Activated naive CD8-positive, alpha-beta T cell treated with anti-CD3 and anti-CD28 coated beads for 36 hours (primary cell): ENCODE results near the gene ADGRG1. TPM values are rescaled to one million over a fixed set of nuclear protein-coding genes. Genes with fewer than 3 reads are reported as not detected.

Experiments used
- DNase-seq: peaks from one replicate; pipeline ENCODE4 v3.0.0; 2021
- H3K27ac Mint-ChIP-seq: one replicate; pipeline ENCODE4 v1.8.0; 2022; ENCODE audit warnings: mild to moderate bottlenecking, moderate library complexity, mixed read lengths
- H3K27me3 Mint-ChIP-seq: one replicate; pipeline ENCODE4 v1.8.0; 2022; ENCODE audit warnings: mild to moderate bottlenecking, mixed read lengths
- H3K36me3 Mint-ChIP-seq: one replicate; pipeline ENCODE4 v1.8.0; 2021; ENCODE audit warnings: mild to moderate bottlenecking, mixed read lengths
- H3K4me1 Mint-ChIP-seq: one replicate; pipeline ENCODE4 v1.8.0; 2021; ENCODE audit warnings: mixed read lengths
- H3K4me3 Mint-ChIP-seq: one replicate; pipeline ENCODE4 v1.8.0; 2022; ENCODE audit warnings: mild to moderate bottlenecking, moderate library complexity, mixed read lengths
- H3K9me3 Mint-ChIP-seq: one replicate; pipeline ENCODE4 v1.8.0; 2022; ENCODE audit warnings: mixed read lengths
- total RNA-seq, 2 experiments: library from RNA; stranded (reverse); gene quantifications; one replicate each; pipeline ENCODE4 v1.2.3, GENCODE V29; 2021

The ADGRG1 gene
- total RNA-seq, 2 experiments from 2014 or later: 2.8 to 3.0 TPM

DNA sequence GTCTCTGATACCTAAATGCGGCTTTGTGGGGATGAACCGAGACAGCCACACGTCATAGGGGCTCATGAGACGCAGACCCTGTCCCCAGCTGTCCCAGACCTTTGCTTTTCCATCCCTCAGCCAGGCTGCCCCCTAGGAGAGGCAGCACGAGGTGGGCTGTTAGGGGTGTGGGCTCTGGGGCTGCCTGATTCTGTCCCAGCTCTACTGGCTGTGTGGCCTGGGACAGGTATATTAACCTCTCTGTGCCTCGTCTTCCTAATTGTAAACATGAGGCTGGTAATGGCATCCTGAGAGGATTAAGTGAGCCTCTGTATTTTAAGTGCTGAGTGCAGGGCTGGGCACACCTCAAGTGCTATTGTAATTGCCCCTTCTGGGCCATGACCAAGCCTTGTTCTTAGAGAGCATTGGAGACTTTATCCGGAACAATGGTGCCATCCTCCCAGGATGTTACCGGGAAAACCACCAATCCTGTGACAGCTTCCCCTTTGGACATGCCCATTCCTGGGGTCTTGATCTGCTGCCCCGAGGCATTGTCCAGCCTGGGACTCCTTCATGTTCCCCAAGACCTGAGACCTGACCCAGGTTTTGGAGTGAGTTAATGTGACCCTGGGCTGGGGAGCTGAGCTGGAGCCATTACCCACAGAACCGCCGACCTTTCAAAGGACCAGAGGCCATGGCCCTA lies 5.1 kb downstream of the ADGRG1 start:
- Mint-ChIP-seq H3K36me3 (no peaks in the 10 kb centered on the region), H3K4me3 (no peak overlapping the region), H3K27ac (no peak overlapping the region), H3K9me3 (no peaks in the 10 kb centered on the region), H3K4me1 (peaks cover 6% of the 10 kb centered on the region), H3K27me3 (peaks cover 17% of the 10 kb centered on the region)
- no peak for DNase-seq

- Mint-ChIP-seq H3K4me3 (no peak overlapping the region), H3K4me1 (no peaks in the 10 kb centered on the region), H3K9me3 (no peaks in the 10 kb centered on the region), H3K27me3 (peaks cover 13% of the 10 kb centered on the region), H3K36me3 (no peaks in the 10 kb centered on the region), H3K27ac (no peak overlapping the region)
- DNase-seq: no peak
These were observed 5.7 kb downstream of the ADGRG1 start for GRCh38 chr16:57634171-57634570.

DNA sequence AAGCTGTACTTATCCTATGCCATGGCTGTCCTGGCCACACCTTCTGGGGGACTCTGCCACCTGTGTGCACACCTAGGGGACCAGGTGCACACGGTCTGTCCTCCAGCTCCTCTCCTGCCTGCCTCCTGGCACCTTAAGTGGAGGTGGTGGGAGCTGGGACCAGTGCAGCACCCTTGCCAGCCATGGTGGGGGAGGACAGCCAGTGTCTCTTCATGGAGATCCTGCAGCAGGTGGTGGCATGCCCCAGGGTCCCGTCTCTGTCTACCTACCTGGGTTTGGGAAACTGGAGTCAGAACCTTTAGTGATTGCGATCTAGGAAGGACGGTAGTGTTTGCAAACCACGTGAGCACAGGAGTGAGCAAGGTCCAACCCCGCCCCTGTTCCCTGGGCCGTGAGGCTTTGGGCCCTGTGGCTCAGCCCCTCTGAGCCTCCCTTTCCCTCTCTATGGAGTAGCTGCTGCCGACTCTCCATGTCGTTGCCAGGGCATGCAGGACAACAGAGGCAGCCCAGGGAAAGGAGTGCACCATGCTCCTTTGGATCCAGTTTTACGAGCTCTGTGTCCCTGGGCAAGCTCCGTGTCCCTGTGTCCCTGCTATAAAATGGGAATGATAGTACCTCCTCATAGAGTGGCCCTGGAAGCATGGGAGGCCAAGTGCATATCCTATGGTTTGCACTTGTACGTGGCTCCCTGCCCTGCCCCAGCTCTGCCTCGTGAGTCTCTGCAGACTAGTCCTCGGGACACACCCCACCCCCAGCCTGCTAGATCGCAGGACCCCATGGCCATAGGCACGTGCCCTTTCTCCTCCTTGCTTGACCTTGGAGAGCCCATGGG lies 7.1 kb downstream of the ADGRG1 start:
- Mint-ChIP-seq H3K4me3 (no peak overlapping the region), H3K27me3 (peaks cover 15% of the 10 kb centered on the region), H3K36me3 (no peaks in the 10 kb centered on the region), H3K4me1 (no peaks in the 10 kb centered on the region), H3K9me3 (no peaks in the 10 kb centered on the region), H3K27ac (no peak overlapping the region)
- DNase-seq: no peak

GRCh38 chr16:57636184-57636583 lies 7.8 kb downstream of the ADGRG1 start:
- H3K9me3 Mint-ChIP-seq: no peaks in the 10 kb centered on the region
- H3K27me3 Mint-ChIP-seq: peaks cover 9% of the 10 kb centered on the region
- no peak overlapping the region for H3K27ac Mint-ChIP-seq
- DNase-seq: no peak
- H3K4me3 Mint-ChIP-seq: no peak overlapping the region
- H3K36me3 Mint-ChIP-seq: no peaks in the 10 kb centered on the region
- no peaks in the 10 kb centered on the region for H3K4me1 Mint-ChIP-seq

GRCh38 chr16:57637020-57637419 lies 8.6 kb downstream of the ADGRG1 start:
- H3K9me3 Mint-ChIP-seq: no peaks in the 10 kb centered on the region
- H3K27ac Mint-ChIP-seq: no peak overlapping the region
- DNase-seq: no peak
- H3K36me3 Mint-ChIP-seq: no peaks in the 10 kb centered on the region
- no peak overlapping the region for H3K4me3 Mint-ChIP-seq
- no peaks in the 10 kb centered on the region for H3K4me1 Mint-ChIP-seq
- H3K27me3 Mint-ChIP-seq: peaks cover 9% of the 10 kb centered on the region

DNA sequence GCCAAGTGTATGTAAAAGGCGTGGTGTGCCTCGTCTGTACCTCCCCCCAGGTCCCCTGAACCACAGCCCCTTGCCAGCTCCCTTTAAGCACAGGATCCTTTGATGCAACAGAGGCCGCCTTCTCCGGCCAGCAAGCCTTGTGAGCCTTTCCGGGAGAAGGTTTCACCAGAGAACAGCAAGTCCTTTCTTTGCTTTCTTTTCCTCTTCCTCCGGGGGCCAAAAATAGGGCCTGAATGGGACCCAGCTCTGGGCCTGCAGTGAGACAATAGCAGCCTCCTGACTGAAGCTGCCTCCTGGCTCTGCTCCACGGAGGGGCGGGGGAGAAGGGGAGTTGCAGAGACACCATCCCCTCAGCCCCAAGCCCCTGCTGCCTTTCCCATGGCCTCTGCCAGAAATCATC lies 9.0 kb downstream of the ADGRG1 start:
- no peaks in the 10 kb centered on the region for H3K4me1 Mint-ChIP-seq
- no peaks in the 10 kb centered on the region for H3K36me3 Mint-ChIP-seq
- H3K4me3 Mint-ChIP-seq: no peak overlapping the region
- no peak overlapping the region for H3K27ac Mint-ChIP-seq
- peaks cover 9% of the 10 kb centered on the region for H3K27me3 Mint-ChIP-seq
- DNase-seq: no peak
- H3K9me3 Mint-ChIP-seq: no peaks in the 10 kb centered on the region

GRCh38 chr16:57637965-57638364 lies 9.5 kb downstream of the ADGRG1 start:
- Mint-ChIP-seq H3K27me3 (peaks cover 9% of the 10 kb centered on the region), H3K9me3 (no peaks in the 10 kb centered on the region), H3K4me3 (no peak overlapping the region), H3K36me3 (no peaks in the 10 kb centered on the region), H3K27ac (no peak overlapping the region), H3K4me1 (no peaks in the 10 kb centered on the region)
- no peak for DNase-seq

DNA sequence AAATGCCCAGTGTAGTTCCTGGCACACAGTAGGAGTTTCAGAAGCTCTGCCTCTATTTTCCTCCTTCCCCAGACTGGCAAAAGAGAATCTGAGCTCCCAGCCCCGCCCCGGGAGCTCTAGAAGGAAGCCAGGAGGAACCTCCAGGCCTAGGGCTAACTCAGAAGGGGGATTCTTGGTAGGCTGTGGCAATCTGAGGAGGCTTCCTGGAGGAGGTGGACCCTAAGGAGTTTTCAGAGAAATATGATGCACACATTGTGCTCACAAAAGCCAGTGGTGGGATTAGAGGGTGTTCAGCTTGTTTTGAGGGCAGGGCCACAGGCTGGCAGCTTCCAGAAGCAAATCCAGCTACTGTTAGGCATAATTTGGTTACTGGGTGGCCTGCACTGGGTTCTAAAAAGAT lies 10.0 kb downstream of the ADGRG1 start:
- Mint-ChIP-seq H3K27me3 (peaks cover 9% of the 10 kb centered on the region), H3K4me1 (no peaks in the 10 kb centered on the region), H3K36me3 (no peaks in the 10 kb centered on the region), H3K4me3 (no peak overlapping the region), H3K9me3 (no peaks in the 10 kb centered on the region), H3K27ac (no peak overlapping the region)
- DNase-seq: no peak

- peak; percentile 46 for DNase-seq
- no peaks in the 10 kb centered on the region for H3K4me1 Mint-ChIP-seq
- H3K36me3 Mint-ChIP-seq: no peaks in the 10 kb centered on the region
- H3K4me3 Mint-ChIP-seq: no peak overlapping the region
- H3K27me3 Mint-ChIP-seq: peaks cover 9% of the 10 kb centered on the region
- H3K9me3 Mint-ChIP-seq: no peaks in the 10 kb centered on the region
- no peak overlapping the region for H3K27ac Mint-ChIP-seq
These were observed 10.9 kb downstream of the ADGRG1 start for GRCh38 chr16:57639172-57639887.

GRCh38 chr16:57640185-57640584 lies 11.8 kb downstream of the ADGRG1 start:
- H3K4me1 Mint-ChIP-seq: no peaks in the 10 kb centered on the region
- no peaks in the 10 kb centered on the region for H3K36me3 Mint-ChIP-seq

GRCh38 chr16:57640612-57641011 lies 12.2 kb downstream of the ADGRG1 start:
- DNase-seq: no peak
- H3K27me3 Mint-ChIP-seq: peaks cover 9% of the 10 kb centered on the region
- no peak overlapping the region for H3K4me3 Mint-ChIP-seq
- no peak overlapping the region for H3K27ac Mint-ChIP-seq
- no peaks in the 10 kb centered on the region for H3K9me3 Mint-ChIP-seq
- H3K4me1 Mint-ChIP-seq: no peaks in the 10 kb centered on the region
- no peaks in the 10 kb centered on the region for H3K36me3 Mint-ChIP-seq

More at GRCh38 chr16:57640185-57640584, 11.8 kb downstream of the ADGRG1 start:
- Mint-ChIP-seq H3K27ac (no peak overlapping the region), H3K4me3 (no peak overlapping the region), H3K9me3 (no peaks in the 10 kb centered on the region), H3K27me3 (peaks cover 9% of the 10 kb centered on the region)
- no peak for DNase-seq

GRCh38 chr16:57642160-57643135 lies 14.0 kb downstream of the ADGRG1 start:
- H3K4me3 Mint-ChIP-seq: no peak overlapping the region

GRCh38 chr16:57643147-57643874 lies 14.9 kb downstream of the ADGRG1 start:
- peaks cover 17% of the 10 kb centered on the region for H3K4me1 Mint-ChIP-seq
- DNase-seq: no peak
- peaks cover 9% of the 10 kb centered on the region for H3K27me3 Mint-ChIP-seq
- H3K9me3 Mint-ChIP-seq: no peaks in the 10 kb centered on the region
- no peaks in the 10 kb centered on the region for H3K36me3 Mint-ChIP-seq
- no peak overlapping the region for H3K27ac Mint-ChIP-seq
- no peak overlapping the region for H3K4me3 Mint-ChIP-seq

More at GRCh38 chr16:57642160-57643135, 14.0 kb downstream of the ADGRG1 start:
- H3K9me3 Mint-ChIP-seq: no peaks in the 10 kb centered on the region
- DNase-seq: no peak
- H3K36me3 Mint-ChIP-seq: no peaks in the 10 kb centered on the region
- peaks cover 8% of the 10 kb centered on the region for H3K4me1 Mint-ChIP-seq
- H3K27me3 Mint-ChIP-seq: peaks cover 9% of the 10 kb centered on the region
- H3K27ac Mint-ChIP-seq: no peak overlapping the region

DNA sequence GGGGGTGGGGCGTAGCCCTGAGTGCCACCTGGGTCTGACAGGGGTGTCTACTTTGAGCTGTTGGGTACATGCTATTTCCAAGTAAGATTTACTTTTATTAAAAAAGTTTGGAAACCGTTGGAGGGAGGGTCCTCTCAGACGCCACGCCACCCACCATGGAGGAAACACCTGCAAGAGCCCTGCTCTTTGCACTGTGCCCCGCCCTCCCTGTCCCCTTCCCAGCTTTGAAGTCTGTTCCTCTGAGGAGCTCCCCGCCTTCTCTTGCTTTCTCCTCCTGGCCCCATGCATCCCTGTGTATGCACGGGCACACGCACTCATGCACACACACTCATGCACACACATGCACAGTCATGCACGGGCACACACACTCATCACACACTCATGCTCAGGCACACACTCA lies 15.5 kb downstream of the ADGRG1 start:
- Mint-ChIP-seq H3K4me3 (no peak overlapping the region), H3K27me3 (peaks cover 9% of the 10 kb centered on the region), H3K4me1 (peaks cover 22% of the 10 kb centered on the region), H3K27ac (no peak overlapping the region), H3K36me3 (no peaks in the 10 kb centered on the region), H3K9me3 (no peaks in the 10 kb centered on the region)
- no peak for DNase-seq
